ENCODE data around the gene MARCKSL1.

MARCKSL1 gene

GRCh38 chr1:32338637-32339145 is 2.7 kb upstream of the MARCKSL1 start:
- no peaks in the 10 kb centered on the region for H3K36me3 ChIP-seq (ENCODE audit: control insufficient read depth, insufficient read depth, low read length, severe bottlenecking)

GRCh38 chr1:32337855-32338636 is 2.0 kb upstream of the MARCKSL1 start:
- H3K4me3 ChIP-seq (ENCODE audit: low read length) = no peak overlapping the region
- H3K27me3 ChIP-seq (replicated peaks; ENCODE audit: control insufficient read depth, insufficient read depth, low read length) = no peaks in the 10 kb centered on the region
- no peak for DNase-seq (ENCODE audit: low read depth)
- no peak overlapping the region for H3K9ac ChIP-seq (ENCODE audit: low read length)
- H3K4me1 ChIP-seq (ENCODE audit: control insufficient read depth, insufficient read depth, low read length) = peaks cover 41% of the 10 kb centered on the region
- peaks cover 5% of the 10 kb centered on the region for H3K36me3 ChIP-seq (ENCODE audit: control insufficient read depth, insufficient read depth, low read length, severe bottlenecking)
- no peaks in the 10 kb centered on the region for H3K9me3 ChIP-seq (ENCODE audit: control insufficient read depth, low read length)

More at GRCh38 chr1:32338637-32339145, 2.7 kb upstream of the MARCKSL1 start:
- H3K9ac ChIP-seq (ENCODE audit: low read length) = no peak overlapping the region
- no peaks in the 10 kb centered on the region for H3K27me3 ChIP-seq (replicated peaks; ENCODE audit: control insufficient read depth, insufficient read depth, low read length)
- no peak overlapping the region for H3K4me3 ChIP-seq (ENCODE audit: low read length)
- DNase-seq (ENCODE audit: low read depth) = no peak
- peaks cover 35% of the 10 kb centered on the region for H3K4me1 ChIP-seq (ENCODE audit: control insufficient read depth, insufficient read depth, low read length)
- no peaks in the 10 kb centered on the region for H3K9me3 ChIP-seq (ENCODE audit: control insufficient read depth, low read length)

DNA sequence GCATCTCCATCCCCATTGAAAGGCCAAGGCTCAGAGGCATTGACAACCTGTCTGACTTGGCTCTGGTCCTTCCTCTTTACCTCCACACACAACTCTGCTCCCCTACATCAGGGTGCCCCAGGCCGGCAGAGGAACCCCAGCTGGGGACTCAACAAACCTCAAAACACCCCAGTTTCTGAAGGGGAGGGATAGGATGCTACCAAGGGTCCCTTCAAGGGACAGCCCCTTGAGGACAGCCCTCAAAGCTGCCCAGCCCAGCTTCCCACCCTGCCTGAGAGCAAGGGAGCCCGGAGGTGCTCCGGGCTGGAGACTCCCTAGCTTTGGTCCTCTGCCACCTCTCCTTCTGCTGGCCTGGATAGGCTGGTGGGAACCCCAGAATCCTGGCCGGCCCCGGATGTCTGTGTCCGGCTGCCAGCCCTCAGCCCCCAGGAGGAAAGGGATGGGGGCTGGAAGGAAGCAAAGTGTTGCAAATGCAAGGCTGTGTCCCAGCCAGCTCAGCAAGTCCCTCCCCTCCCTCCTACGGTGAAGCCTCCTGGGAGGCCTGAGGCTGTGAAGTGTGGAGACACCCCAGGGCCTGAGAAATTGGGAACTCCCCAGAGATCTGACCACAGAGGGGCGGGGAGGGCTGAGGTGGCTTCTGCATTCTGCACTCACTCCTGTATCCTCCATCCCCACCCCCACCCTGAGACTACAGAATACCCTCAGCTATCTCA is 1.1 kb upstream of the MARCKSL1 start:
- Histone ChIP-seq H3K4me3 (ENCODE audit: low read length) (no peak overlapping the region), H3K36me3 (ENCODE audit: control insufficient read depth, insufficient read depth, low read length, severe bottlenecking) (peaks cover 5% of the 10 kb centered on the region), H3K9ac (ENCODE audit: low read length) (no peak overlapping the region), H3K27me3 (replicated peaks; ENCODE audit: control insufficient read depth, insufficient read depth, low read length) (no peaks in the 10 kb centered on the region), H3K9me3 (ENCODE audit: control insufficient read depth, low read length) (no peaks in the 10 kb centered on the region), H3K4me1 (ENCODE audit: control insufficient read depth, insufficient read depth, low read length) (peaks cover 42% of the 10 kb centered on the region)
- DNase-seq (ENCODE audit: low read depth) = no peak

GRCh38 chr1:32336591-32336932 is 529 bp upstream of the MARCKSL1 start:
- Histone ChIP-seq H3K27me3 (replicated peaks; ENCODE audit: control insufficient read depth, insufficient read depth, low read length) (no peaks in the 10 kb centered on the region), H3K36me3 (ENCODE audit: control insufficient read depth, insufficient read depth, low read length, severe bottlenecking) (peaks cover 8% of the 10 kb centered on the region), H3K4me1 (ENCODE audit: control insufficient read depth, insufficient read depth, low read length) (peaks cover 42% of the 10 kb centered on the region), H3K9ac (ENCODE audit: low read length) (no peak overlapping the region), H3K9me3 (ENCODE audit: control insufficient read depth, low read length) (no peaks in the 10 kb centered on the region), H3K4me3 (ENCODE audit: low read length) (peak overlapping the region; percentile 8)
- no peak for DNase-seq (ENCODE audit: low read depth)

GRCh38 chr1:32335535-32335789 is 571 bp downstream of the MARCKSL1 start:
- Histone ChIP-seq H3K9me3 (ENCODE audit: control insufficient read depth, low read length) (no peaks in the 10 kb centered on the region), H3K27me3 (replicated peaks; ENCODE audit: control insufficient read depth, insufficient read depth, low read length) (no peaks in the 10 kb centered on the region), H3K36me3 (ENCODE audit: control insufficient read depth, insufficient read depth, low read length, severe bottlenecking) (peaks cover 13% of the 10 kb centered on the region), H3K4me1 (ENCODE audit: control insufficient read depth, insufficient read depth, low read length) (peaks cover 42% of the 10 kb centered on the region), H3K9ac (ENCODE audit: low read length) (peak overlapping the region; percentile 82), H3K4me3 (ENCODE audit: low read length) (peak overlapping the region; percentile 82)
- no peak for DNase-seq (ENCODE audit: low read depth)

- Histone ChIP-seq H3K36me3 (ENCODE audit: control insufficient read depth, insufficient read depth, low read length, severe bottlenecking) (peaks cover 17% of the 10 kb centered on the region), H3K4me3 (ENCODE audit: low read length) (peak overlapping the region; percentile 82), H3K27me3 (replicated peaks; ENCODE audit: control insufficient read depth, insufficient read depth, low read length) (no peaks in the 10 kb centered on the region), H3K4me1 (ENCODE audit: control insufficient read depth, insufficient read depth, low read length) (peaks cover 42% of the 10 kb centered on the region), H3K9ac (ENCODE audit: low read length) (peak overlapping the region; percentile 82), H3K9me3 (ENCODE audit: control insufficient read depth, low read length) (no peaks in the 10 kb centered on the region)
- DNase-seq (ENCODE audit: low read depth) = peak; percentile 81
Observed at GRCh38 chr1:32334864-32335534, 1.0 kb downstream of the MARCKSL1 start.

- no peak for DNase-seq (ENCODE audit: low read depth)
- peaks cover 37% of the 10 kb centered on the region for H3K4me1 ChIP-seq (ENCODE audit: control insufficient read depth, insufficient read depth, low read length)
- peaks cover 19% of the 10 kb centered on the region for H3K36me3 ChIP-seq (ENCODE audit: control insufficient read depth, insufficient read depth, low read length, severe bottlenecking)
- no peaks in the 10 kb centered on the region for H3K9me3 ChIP-seq (ENCODE audit: control insufficient read depth, low read length)
- no peaks in the 10 kb centered on the region for H3K27me3 ChIP-seq (replicated peaks; ENCODE audit: control insufficient read depth, insufficient read depth, low read length)
- H3K4me3 ChIP-seq (ENCODE audit: low read length) = peak overlapping the region; percentile 82
- H3K9ac ChIP-seq (ENCODE audit: low read length) = peak overlapping the region; percentile 82
Observed at GRCh38 chr1:32334274-32334861, 1.7 kb downstream of the MARCKSL1 start.

DNA sequence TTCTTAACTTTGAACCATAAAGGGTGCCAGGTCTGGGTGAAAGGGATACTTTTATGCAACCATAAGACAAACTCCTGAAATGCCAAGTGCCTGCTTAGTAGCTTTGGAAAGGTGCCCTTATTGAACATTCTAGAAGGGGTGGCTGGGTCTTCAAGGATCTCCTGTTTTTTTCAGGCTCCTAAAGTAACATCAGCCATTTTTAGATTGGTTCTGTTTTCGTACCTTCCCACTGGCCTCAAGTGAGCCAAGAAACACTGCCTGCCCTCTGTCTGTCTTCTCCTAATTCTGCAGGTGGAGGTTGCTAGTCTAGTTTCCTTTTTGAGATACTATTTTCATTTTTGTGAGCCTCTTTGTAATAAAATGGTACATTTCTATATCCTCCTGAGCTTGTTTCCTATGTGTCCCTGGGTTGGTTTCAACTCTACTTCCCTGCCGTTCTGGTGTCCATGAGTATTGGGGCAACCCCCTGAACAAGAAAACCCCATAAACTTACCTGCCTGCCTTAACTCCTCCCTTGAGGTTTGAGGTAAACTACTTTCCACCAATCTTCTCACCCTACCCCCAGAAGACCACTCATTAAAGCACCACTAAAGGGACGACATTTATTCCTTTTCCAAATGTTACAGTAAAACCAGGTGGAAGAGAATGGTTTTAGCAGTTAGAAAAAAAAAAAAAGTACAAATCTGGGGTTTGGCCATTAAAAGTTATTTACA is 2.6 kb downstream of the MARCKSL1 start:
- no peak for DNase-seq (ENCODE audit: low read depth)
- Histone ChIP-seq H3K4me3 (ENCODE audit: low read length) (no peak overlapping the region), H3K9ac (ENCODE audit: low read length) (no peak overlapping the region), H3K36me3 (ENCODE audit: control insufficient read depth, insufficient read depth, low read length, severe bottlenecking) (peaks cover 26% of the 10 kb centered on the region), H3K4me1 (ENCODE audit: control insufficient read depth, insufficient read depth, low read length) (peaks cover 31% of the 10 kb centered on the region), H3K27me3 (replicated peaks; ENCODE audit: control insufficient read depth, insufficient read depth, low read length) (no peaks in the 10 kb centered on the region), H3K9me3 (ENCODE audit: control insufficient read depth, low read length) (no peaks in the 10 kb centered on the region)

DNA sequence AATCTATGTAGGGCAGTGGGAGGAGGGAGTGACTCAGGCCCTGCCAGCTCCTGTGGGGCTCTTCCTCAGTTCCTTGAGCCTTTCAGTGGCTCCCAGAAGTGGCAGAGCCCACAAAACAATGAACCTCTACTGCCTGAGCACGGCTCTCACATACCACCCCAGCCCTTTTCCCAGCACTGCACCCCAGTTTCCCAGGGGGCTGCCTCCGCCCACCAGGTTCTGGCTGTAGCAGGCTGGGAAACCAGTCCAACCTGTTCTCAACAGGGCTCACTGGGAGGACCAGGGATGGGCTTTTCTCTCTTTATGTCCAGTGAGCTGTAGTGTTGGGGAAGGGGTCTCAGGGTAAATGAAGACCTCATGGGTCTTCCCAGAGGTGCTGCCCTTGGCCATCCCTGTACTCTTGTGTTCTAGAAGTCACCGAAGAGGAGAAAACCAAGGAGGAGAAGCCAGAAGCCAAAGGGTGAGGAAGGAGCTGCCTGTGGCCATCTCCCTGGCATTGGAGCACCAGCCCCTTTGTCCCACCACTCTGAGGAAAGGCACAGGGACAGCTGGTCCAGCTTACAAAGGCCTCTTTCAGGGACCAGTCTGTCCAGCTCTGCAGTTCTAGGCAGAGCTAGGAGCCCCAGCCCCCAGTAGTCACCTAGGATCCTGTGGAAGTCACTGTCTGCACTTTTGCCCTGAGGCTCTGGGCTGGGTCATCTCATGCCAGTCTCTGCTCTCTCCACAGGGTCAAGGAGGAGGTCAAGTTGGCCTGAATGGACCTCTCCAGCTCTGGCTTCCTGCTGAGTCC is 3.5 kb downstream of the MARCKSL1 start:
- peaks cover 31% of the 10 kb centered on the region for H3K4me1 ChIP-seq (ENCODE audit: control insufficient read depth, insufficient read depth, low read length)
- no peaks in the 10 kb centered on the region for H3K9me3 ChIP-seq (ENCODE audit: control insufficient read depth, low read length)
- H3K36me3 ChIP-seq (ENCODE audit: control insufficient read depth, insufficient read depth, low read length, severe bottlenecking) = peaks cover 33% of the 10 kb centered on the region
- no peaks in the 10 kb centered on the region for H3K27me3 ChIP-seq (replicated peaks; ENCODE audit: control insufficient read depth, insufficient read depth, low read length)
- DNase-seq (ENCODE audit: low read depth) = no peak
- H3K4me3 ChIP-seq (ENCODE audit: low read length) = no peak overlapping the region
- no peak overlapping the region for H3K9ac ChIP-seq (ENCODE audit: low read length)

DNA sequence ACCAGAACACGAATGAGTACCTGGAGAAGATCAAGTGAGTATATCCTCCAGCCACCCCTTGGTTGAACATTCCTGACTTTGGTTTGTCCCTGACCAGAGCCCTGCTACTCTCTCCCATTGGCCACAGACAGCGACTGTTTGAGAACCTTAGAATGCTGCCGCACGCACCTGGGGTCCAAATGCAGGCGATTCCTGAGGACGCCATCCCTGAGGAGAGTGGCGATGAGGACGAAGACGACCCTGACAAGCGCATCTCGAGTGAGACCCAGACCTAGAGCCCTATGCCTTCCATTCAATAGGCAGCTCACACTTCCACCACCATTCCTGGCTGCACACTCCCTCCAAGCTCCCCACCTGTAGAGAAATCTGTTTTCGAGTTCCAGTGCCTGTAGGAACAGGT is 4.5 kb downstream of the MARCKSL1 start:
- Histone ChIP-seq H3K9me3 (ENCODE audit: control insufficient read depth, low read length) (no peaks in the 10 kb centered on the region), H3K4me3 (ENCODE audit: low read length) (no peak overlapping the region), H3K4me1 (ENCODE audit: control insufficient read depth, insufficient read depth, low read length) (peaks cover 22% of the 10 kb centered on the region), H3K9ac (ENCODE audit: low read length) (no peak overlapping the region), H3K27me3 (replicated peaks; ENCODE audit: control insufficient read depth, insufficient read depth, low read length) (no peaks in the 10 kb centered on the region), H3K36me3 (ENCODE audit: control insufficient read depth, insufficient read depth, low read length, severe bottlenecking) (peaks cover 40% of the 10 kb centered on the region)
- no peak for DNase-seq (ENCODE audit: low read depth)

Measured in adipocyte (in vitro differentiated cells).